Activated CD8-positive, alpha-beta T cell treated with anti-CD3 and anti-CD28 coated beads, Interleukin-2, amount 10 ng/mL, durations not matched to agents 7 days and 5 days (primary cell): ENCODE data around the gene GAR1. TPM values are rescaled to one million over a fixed set of nuclear protein-coding genes. Genes with fewer than 3 reads are reported as not detected.

ENCODE experiments used
- ATAC-seq: fragments of 150-1000 bp; cut with Tn5 transposase; one replicate; pipeline ENCODE4 v1.10.0; 2021; ENCODE audit warnings: moderate library complexity
- CTCF ChIA-PET: fragments of 350-600 bp; sonication (Branson Sonifier 250); formaldehyde crosslinking; loops from one replicate; lab custom pipeline; 2021; ENCODE audit warnings: antibody characterized with exemption; lab: Charles Lee
- POLR2A ChIA-PET: fragments of 350-600 bp; sonication (Branson Sonifier 250); formaldehyde crosslinking; loops from one replicate; lab custom pipeline; 2021; ENCODE audit warnings: antibody characterized with exemption; lab: Charles Lee
- DNase-seq: peaks from one replicate; pipeline ENCODE4 v3.0.0-alpha.2; 2020
- H3K27ac Mint-ChIP-seq: one replicate; pipeline ENCODE4 v1.8.0; 2021; ENCODE audit warnings: mild to moderate bottlenecking, mixed read lengths
- H3K27me3 Mint-ChIP-seq: one replicate; pipeline ENCODE4 v1.8.0; 2021; ENCODE audit warnings: low read depth, mixed read lengths
- H3K36me3 Mint-ChIP-seq: one replicate; pipeline ENCODE4 v1.8.0; 2021; ENCODE audit warnings: low read depth, mixed read lengths
- H3K4me1 Mint-ChIP-seq: one replicate; pipeline ENCODE4 v1.8.0; 2021; ENCODE audit warnings: low read depth, mixed read lengths
- H3K4me3 Mint-ChIP-seq: one replicate; pipeline ENCODE4 v1.8.0; 2021; ENCODE audit warnings: mild to moderate bottlenecking, mixed read lengths
- H3K9me3 Mint-ChIP-seq: one replicate; pipeline ENCODE4 v1.8.0; 2022; ENCODE audit warnings: mixed read lengths; ENCODE audit not compliant: insufficient read depth
- total RNA-seq, 2 experiments: library from RNA; stranded (reverse); gene quantifications; one replicate each; pipeline ENCODE4 v1.2.3, GENCODE V29; 2021

The GAR1 gene
- total RNA-seq, 2 experiments from 2014 or later: 24.1 to 27.2 TPM

DNA sequence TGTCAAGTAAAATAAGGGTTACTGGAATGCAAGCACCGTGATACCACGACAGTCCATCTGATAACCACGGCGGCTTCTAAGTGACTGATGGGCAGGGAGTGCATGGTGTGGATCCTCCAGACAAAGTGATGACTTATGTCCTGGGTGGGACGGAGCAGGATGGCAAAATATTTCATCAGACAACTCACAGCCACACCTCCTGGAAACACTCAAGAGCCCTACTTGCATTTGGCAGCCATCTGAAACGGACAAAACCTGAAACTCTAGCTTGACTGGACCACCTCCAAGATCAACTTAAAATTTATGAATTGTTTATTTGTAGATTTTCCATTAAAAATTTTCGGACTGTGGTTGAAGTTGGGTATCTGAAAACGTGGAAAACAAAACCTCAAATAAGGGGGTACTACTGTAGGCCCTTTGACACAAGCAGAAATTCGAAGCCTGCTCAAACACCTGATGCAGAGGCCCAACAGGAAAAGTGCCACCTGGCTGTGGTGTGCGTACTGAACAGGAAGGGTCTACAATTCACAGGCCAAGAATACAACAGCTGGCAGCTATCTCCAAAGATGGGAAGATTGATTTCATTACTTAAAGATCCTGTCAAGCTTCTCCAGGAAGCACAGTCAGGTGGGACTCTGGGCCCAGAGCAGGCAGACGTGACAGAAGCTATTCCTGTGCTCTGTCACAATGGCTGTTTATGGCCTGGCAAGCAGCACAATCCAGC is 58.4 kb downstream of the GAR1 start:
- Mint-ChIP-seq H3K27ac (no peak overlapping the region), H3K9me3 (no peaks in the 10 kb centered on the region), H3K36me3 (no peaks in the 10 kb centered on the region), H3K27me3 (peaks cover 2% of the 10 kb centered on the region), H3K4me3 (no peak overlapping the region), H3K4me1 (no peaks in the 10 kb centered on the region)
- DNase-seq (no peak), ATAC-seq (no peak)
- CTCF ChIA-PET: no interaction called here
- POLR2A ChIA-PET: no interaction called here

Other genes with a start within 250 kb of the GAR1 start
- 10 to 100 TPM; 24.1 to 25.5 TPM for gene CASP6, start 112.3 kb upstream of the GAR1 start, total RNA-seq
- 10 to 100 TPM; 13.6 to 20.4 TPM for gene PLA2G12A, start 85.7 kb upstream of the GAR1 start, total RNA-seq
- gene CFI, start 13.8 kb upstream of the GAR1 start, total RNA-seq: not detected
- under 1 TPM in 1 of 2 experiments, not detected in 1; 0.26 TPM for gene RRH, start 12.2 kb downstream of the GAR1 start, total RNA-seq
- under 1 TPM; 0.16 TPM for gene LRIT3, start 32.3 kb downstream of the GAR1 start, total RNA-seq
- not detected for gene EGF, start 97.1 kb downstream of the GAR1 start, total RNA-seq